GM13976 (cell line): ENCODE results near the gene DSCAM.

Source experiments
- DNase-seq: peaks from one replicate; pipeline ENCODE4 v3.0.0; 2012; ENCODE audit warnings: low spot score
- in situ Hi-C: fragments of 300-500 bp; cut with MboI; formaldehyde crosslinking; loops from one replicate; pipeline ENCODE4 v1.12.0; 2022; ENCODE audit warnings: low sequenced_read_pairs, mixed read lengths, inconsistent platforms; ENCODE audit not compliant: unreplicated experiment
- TF ChIP-seq, protein P1 (sequence below): IDR thresholded peaks from 2 replicates; pipeline ENCODE4 v1.5.1; 2012; ENCODE audit warnings: borderline replicate concordance, mild to moderate bottlenecking; ENCODE audit not compliant: insufficient read depth; ENCODE audit errors: extremely low read depth, missing control alignments, control extremely low read depth

DSCAM gene

DNA sequence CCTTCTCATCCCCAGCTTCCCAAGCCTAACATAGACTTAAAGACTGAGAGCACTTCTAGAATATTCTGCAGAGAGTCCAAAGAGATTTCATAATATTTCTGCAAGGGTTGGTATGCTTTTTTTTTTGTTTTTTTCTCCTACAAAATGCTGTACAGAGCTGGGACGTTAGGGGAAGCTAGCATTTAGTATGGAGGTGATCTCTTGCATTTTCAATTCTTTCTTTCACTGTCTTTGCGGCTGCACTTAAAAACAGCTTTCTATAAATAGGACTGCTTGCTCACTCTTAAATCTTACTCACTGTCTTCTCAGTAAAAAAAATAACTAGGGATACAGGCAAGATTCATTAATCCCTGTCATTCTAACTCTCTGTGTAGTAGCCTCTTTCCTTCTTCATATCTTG, 7.4 kb downstream of the DSCAM start:
- in situ Hi-C loops, result no loop called here
- DNase-seq, result no peak
- TF ChIP-seq, protein P1, sequence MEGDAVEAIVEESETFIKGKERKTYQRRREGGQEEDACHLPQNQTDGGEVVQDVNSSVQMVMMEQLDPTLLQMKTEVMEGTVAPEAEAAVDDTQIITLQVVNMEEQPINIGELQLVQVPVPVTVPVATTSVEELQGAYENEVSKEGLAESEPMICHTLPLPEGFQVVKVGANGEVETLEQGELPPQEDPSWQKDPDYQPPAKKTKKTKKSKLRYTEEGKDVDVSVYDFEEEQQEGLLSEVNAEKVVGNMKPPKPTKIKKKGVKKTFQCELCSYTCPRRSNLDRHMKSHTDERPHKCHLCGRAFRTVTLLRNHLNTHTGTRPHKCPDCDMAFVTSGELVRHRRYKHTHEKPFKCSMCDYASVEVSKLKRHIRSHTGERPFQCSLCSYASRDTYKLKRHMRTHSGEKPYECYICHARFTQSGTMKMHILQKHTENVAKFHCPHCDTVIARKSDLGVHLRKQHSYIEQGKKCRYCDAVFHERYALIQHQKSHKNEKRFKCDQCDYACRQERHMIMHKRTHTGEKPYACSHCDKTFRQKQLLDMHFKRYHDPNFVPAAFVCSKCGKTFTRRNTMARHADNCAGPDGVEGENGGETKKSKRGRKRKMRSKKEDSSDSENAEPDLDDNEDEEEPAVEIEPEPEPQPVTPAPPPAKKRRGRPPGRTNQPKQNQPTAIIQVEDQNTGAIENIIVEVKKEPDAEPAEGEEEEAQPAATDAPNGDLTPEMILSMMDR, result no peak

DNA sequence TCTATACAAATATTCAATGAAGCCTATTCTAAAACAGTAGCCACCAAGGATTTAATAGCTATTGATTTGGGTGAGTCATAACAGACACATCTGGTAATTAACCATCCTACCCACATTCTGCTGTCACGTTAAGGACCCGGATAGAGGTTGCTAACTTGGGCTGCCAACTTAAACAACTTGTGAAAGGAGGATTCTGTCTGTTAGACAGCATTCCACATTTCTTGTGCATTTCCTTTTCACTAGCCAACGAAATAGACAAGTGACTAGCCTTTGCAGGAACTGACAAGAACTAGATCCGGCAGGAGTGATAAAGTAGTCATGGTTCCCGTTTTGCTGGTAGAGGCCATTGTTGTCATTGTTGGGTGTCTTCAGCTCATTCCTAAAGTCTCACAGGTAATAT, 9.5 kb downstream of the DSCAM start:
- TF ChIP-seq, protein P1, result no peak
- in situ Hi-C loops, result no loop called here
- no peak for DNase-seq

- DNase-seq, result no peak
- in situ Hi-C loops, result no loop called here
- TF ChIP-seq, protein P1, result no peak
Measured at GRCh38 chr21:40835184-40835694, 11.7 kb downstream of the DSCAM start.

DNA sequence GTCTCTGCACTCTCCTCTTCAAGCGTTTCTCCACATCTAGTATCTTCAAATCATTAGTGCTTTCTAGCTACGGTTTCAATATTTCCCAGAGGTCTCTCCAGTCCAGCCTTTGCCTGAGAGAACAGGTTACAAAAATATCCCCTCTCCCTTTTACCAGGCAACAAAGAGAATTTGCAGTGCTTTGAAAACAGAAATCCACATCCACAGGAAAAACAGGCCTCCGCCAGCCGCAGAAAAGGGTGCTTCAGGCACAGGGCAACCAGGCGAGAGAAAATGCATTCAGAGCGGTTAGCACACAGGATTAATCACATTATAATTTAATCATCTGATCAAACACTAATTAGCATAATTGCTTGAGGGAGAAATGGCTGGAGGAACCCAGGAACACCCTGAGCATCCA, 13.8 kb downstream of the DSCAM start:
- in situ Hi-C loops, result no loop called here
- TF ChIP-seq, protein P1, result no peak
- no peak for DNase-seq

DNA sequence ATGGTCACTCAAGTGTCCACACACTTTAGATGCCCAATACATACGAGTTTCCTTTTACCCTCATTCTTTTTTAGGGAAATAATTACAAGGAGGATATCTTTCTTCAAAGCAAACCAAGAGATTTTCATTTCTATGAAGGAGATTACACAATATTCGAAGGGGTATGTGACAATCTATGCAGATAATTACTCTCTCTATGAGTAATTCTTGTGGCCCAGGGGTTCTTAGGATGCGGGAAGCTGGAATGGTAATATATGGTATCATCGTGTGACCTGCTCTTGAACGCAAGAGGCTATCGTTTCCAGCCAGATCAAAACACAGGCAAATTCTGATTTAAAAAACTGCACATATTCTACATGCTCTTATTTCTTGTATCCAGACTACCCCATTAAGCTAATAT, 14.6 kb downstream of the DSCAM start:
- no peak for DNase-seq
- in situ Hi-C loops, result no loop called here

DNA sequence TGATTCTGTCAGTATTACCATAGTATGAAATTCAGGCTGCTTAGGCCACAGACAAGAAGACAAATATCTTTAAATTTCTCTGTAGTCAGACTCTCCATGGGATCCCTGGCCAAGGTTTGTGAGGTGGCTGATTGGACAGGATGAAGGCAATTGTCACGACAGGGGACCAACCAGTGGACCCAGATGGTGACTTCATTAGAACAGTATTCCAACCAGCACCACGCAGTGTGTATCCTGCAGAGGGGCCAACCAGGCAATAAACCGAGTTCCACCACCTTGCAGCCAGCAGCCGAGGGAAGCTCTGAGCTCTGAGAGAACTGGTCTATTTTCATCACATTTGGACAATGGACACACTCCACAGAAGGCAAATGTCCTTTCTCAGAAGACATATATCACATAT, 16.1 kb downstream of the DSCAM start:
- no peak for DNase-seq
- TF ChIP-seq, protein P1, result no peak
- in situ Hi-C loops, result no loop called here

More for the DNA sequence above, 14.6 kb downstream of the DSCAM start:
- TF ChIP-seq, protein P1, result no peak

DNA sequence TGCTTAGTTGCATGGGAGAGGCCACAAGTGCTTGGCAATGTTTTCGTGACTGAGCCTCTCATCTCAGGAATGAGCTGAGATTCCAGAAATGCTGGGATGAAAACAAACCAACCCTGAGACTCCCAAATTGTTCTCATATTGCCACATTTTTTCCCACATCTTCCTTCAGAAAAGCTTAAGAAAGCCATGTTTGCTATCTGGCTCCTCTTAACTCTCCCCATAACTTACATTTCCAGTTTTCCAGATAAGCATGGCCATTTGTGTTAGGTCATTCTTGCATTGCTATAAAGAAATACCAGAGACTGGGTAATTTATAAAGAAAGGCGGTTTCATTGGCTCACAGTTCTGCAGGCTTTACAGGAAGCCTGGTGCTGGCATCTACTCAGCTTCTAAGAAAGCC, 17.2 kb downstream of the DSCAM start:
- in situ Hi-C loops, result no loop called here
- no peak for DNase-seq
- TF ChIP-seq, protein P1, result no peak
